IMR-90 (cell line): ENCODE results near the gene BRAT1.

Source experiments
- BHLHE40 ChIP-seq: fragments of 150-350 bp; IDR thresholded peaks from 2 replicates; pipeline ENCODE4 v1.6.1; 2016; ENCODE audit warnings: mild to moderate bottlenecking, low read depth, low read length
- CEBPB ChIP-seq: IDR thresholded peaks from 2 replicates; pipeline ENCODE4 v1.6.1; 2012; ENCODE audit warnings: low read depth, low read length, improper control_type of control experiment
- CHD1 ChIP-seq: IDR thresholded peaks from 2 replicates; pipeline ENCODE4 v1.6.1; 2012; ENCODE audit warnings: low read depth, low read length, improper control_type of control experiment
- CTCF ChIP-seq: conservative IDR thresholded peaks from 2 replicates; pipeline ENCODE4 v1.5.1; 2012; ENCODE audit warnings: mild to moderate bottlenecking, low read depth, low read length, improper control_type of control experiment
- ELK1 ChIP-seq: fragments of 150-350 bp; IDR thresholded peaks from 2 replicates; pipeline ENCODE4 v1.6.1; 2016; ENCODE audit warnings: low read depth, mild to moderate bottlenecking, low read length, moderate library complexity, borderline replicate concordance
- MAFK ChIP-seq: IDR thresholded peaks from 2 replicates; pipeline ENCODE4 v1.6.1; 2012; ENCODE audit warnings: low read depth, low read length, improper control_type of control experiment
- MAZ ChIP-seq: IDR thresholded peaks from 2 replicates; pipeline ENCODE4 v1.6.1; 2012; ENCODE audit warnings: low read depth, mild to moderate bottlenecking, low read length, improper control_type of control experiment, moderate library complexity, borderline replicate concordance
- MXI1 ChIP-seq: IDR thresholded peaks from 2 replicates; pipeline ENCODE4 v1.6.1; 2012; ENCODE audit warnings: low read depth, mild to moderate bottlenecking, low read length, moderate library complexity, borderline replicate concordance
- NFE2L2 ChIP-seq: fragments of 150-350 bp; IDR thresholded peaks from 2 replicates; pipeline ENCODE4 v1.6.1; 2016; ENCODE audit warnings: low read depth, mild to moderate bottlenecking, low read length
- POLR2A ChIP-seq: IDR thresholded peaks from 2 replicates; pipeline ENCODE4 v1.6.1; 2012; ENCODE audit warnings: mild to moderate bottlenecking, low read depth, low read length
- RAD21 ChIP-seq: IDR thresholded peaks from 2 replicates; pipeline ENCODE4 v1.6.1; 2012; ENCODE audit warnings: low read length, improper control_type of control experiment
- RCOR1 ChIP-seq: IDR thresholded peaks from 2 replicates; pipeline ENCODE4 v1.6.1; 2012; ENCODE audit warnings: mild to moderate bottlenecking, low read length, improper control_type of control experiment; ENCODE audit not compliant: insufficient replicate concordance
- RFX5 ChIP-seq: IDR thresholded peaks from 2 replicates; pipeline ENCODE4 v1.8.0; 2012; ENCODE audit warnings: low read depth, mild to moderate bottlenecking, low read length, moderate library complexity
- USF2 ChIP-seq: fragments of 150-350 bp; IDR thresholded peaks from 2 replicates; pipeline ENCODE4 v1.6.1; 2017; ENCODE audit warnings: mild to moderate bottlenecking, antibody characterized with exemption, low read length, low read depth

- TF ChIP-seq CTCF (no peak), POLR2A (no peak), USF2 (no peak), RAD21 (no peak), NFE2L2 (no peak), MAZ (no peak), RFX5 (no peak), MAFK (no peak), BHLHE40 (no peak), CEBPB (no peak), MXI1 (no peak), RCOR1 (no peak), ELK1 (no peak), CHD1 (no peak)
These were observed 39.3 kb upstream of the BRAT1 start for GRCh38 chr7:2594599-2594998.
